Tibial artery (tissue), 4 donors: ENCODE measurements around the gene APP.

ENCODE experiments used
- DNase-seq, 2 donors: peaks; one replicate each; pipeline ENCODE4 v3.0.0-alpha.2; 2019
- H3K27ac ChIP-seq, 2 donors: fragments of 200-600 bp; sonication (generic) in 1 of 2; 1 replicate in 1 of 2; 2 replicates in 1 of 2; pipeline ENCODE4 v1.5.1; 2018 to 2019; ENCODE audit warnings: mild to moderate bottlenecking in 1 of 2
- H3K27me3 ChIP-seq, 2 donors: fragments of 200-600 bp; sonication (generic) in 1 of 2; one replicate each; pipeline versions ENCODE4 v1.5.1 to v1.6.0; 2016 to 2019
- H3K36me3 ChIP-seq, 3 donors: fragments of 200-600 bp; sonication (generic) in 2 of 3; one replicate each; pipeline ENCODE4 v1.5.1; 2016 to 2019; ENCODE audit warnings: mild to moderate bottlenecking in 2 of 3
- H3K4me1 ChIP-seq, 4 donors: fragments of 200-600 bp; sonication (generic) in 2 of 4; 1 replicate in 3 of 4; 2 replicates in 1 of 4; pipeline ENCODE4 v1.5.1; 2016 to 2019
- H3K4me3 ChIP-seq, 2 donors: fragments of 200-600 bp; sonication (generic) in 1 of 2; 1 replicate in 1 of 2; 2 replicates in 1 of 2; pipeline ENCODE4 v1.5.1; 2018 to 2019; ENCODE audit warnings: mild to moderate bottlenecking in 2 of 2
- H3K9me3 ChIP-seq, 3 donors: fragments of 200-600 bp; sonication (generic) in 1 of 3; one replicate each; pipeline ENCODE4 v1.5.1; 2016 to 2019
- intact Hi-C: fragments of 100-400 bp; cut with DNase I; formaldehyde crosslinking; loops from one replicate; pipeline ENCODE4 v1.15.0; 2023; ENCODE audit warnings: low total_unique reads
- TF ChIP-seq, protein P1 (sequence below), 2 experiments: fragments of 200-600 bp in 1 of 2; fragments of 450-650 bp in 1 of 2; IDR thresholded peaks; one replicate each; pipeline ENCODE4 v1.5.1; 2017 to 2019; ENCODE audit warnings: antibody characterized with exemption in 2 of 2, mild to moderate bottlenecking in 1 of 2, moderate library complexity in 1 of 2

APP gene

DNA sequence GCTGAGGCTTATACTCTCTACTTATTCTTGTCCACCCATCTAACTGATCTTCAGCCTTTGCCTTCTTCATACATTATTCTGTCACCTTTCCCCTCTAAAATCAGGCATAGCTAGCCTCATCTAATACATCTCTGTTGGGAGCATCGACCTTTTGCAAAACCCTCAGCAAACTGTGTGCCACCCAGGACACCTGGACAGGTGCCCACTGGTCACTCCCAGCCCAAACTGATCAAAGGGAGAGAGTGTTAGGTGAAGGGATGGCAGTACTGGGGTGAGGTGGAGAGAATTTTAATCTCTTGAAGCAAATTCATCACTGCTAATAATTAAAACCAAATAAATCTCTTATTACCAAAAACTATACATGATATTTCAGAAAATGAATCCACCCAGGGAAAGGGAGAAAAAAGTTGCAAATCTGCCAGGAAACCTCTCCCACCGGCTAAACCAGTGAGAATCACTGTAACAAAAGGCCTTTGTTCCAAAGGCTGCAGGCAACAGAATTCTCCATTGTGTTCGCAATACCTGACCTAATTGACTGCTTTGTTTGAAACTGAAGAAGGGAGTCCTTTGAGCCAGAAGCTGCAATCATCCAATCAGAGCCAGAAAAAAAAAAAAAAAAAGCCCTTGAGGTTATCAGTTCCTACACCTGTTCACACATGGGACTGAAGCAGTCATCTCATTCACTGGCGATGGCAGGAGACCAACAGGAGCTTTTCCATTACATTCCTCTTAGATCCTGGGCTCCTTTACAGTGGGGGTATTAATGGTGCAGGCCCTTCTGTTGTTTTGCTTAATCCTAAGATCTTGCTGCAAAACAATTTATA is 172.6 kb downstream of the APP start:
- intact Hi-C loops, result no loop called here
- peaks cover 0 to 6% (median 5%) of the 10 kb centered on the region in 3 donors for H3K36me3 ChIP-seq
- DNase-seq, result no peak
- no peak overlapping the region for H3K27ac ChIP-seq
- TF ChIP-seq, protein P1, sequence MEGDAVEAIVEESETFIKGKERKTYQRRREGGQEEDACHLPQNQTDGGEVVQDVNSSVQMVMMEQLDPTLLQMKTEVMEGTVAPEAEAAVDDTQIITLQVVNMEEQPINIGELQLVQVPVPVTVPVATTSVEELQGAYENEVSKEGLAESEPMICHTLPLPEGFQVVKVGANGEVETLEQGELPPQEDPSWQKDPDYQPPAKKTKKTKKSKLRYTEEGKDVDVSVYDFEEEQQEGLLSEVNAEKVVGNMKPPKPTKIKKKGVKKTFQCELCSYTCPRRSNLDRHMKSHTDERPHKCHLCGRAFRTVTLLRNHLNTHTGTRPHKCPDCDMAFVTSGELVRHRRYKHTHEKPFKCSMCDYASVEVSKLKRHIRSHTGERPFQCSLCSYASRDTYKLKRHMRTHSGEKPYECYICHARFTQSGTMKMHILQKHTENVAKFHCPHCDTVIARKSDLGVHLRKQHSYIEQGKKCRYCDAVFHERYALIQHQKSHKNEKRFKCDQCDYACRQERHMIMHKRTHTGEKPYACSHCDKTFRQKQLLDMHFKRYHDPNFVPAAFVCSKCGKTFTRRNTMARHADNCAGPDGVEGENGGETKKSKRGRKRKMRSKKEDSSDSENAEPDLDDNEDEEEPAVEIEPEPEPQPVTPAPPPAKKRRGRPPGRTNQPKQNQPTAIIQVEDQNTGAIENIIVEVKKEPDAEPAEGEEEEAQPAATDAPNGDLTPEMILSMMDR (IDR thresholded peaks at IDR 0.05), result no peak
- H3K9me3 ChIP-seq, result no peaks in the 10 kb centered on the region
- no peaks in the 10 kb centered on the region for H3K27me3 ChIP-seq
- H3K4me1 ChIP-seq, result peaks cover 0 to 18% (median 7%) of the 10 kb centered on the region in 4 donors
- H3K4me3 ChIP-seq, result no peak overlapping the region

DNA sequence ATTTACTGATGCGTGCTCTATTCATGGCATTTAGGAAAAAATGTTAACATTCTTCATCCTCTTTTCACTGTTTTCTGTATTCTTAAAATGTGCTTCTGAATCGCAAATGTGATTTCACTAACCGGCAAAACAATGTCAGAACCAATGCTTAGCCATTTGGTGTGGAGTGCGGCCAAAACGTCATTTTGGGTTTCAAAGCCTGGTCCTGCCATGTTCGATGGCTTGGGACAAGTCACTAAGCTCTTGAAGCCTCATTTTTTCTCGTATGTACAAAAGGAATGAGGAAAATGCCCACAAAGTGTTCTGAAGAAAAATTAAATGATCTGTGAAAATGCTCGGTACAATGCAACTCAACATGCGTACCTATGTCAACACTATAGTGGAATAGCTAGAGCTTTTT is 175.3 kb downstream of the APP start:
- intact Hi-C loops, result no loop called here
- Histone ChIP-seq H3K9me3 (no peaks in the 10 kb centered on the region), H3K4me3 (no peak overlapping the region), H3K36me3 (peaks cover 0 to 6% (median 5%) of the 10 kb centered on the region in 3 donors), H3K27ac (no peak overlapping the region), H3K27me3 (no peaks in the 10 kb centered on the region), H3K4me1 (peaks cover 0 to 18% (median 7%) of the 10 kb centered on the region in 4 donors)
- DNase-seq, result no peak
- TF ChIP-seq, protein P1 (IDR thresholded peaks at IDR 0.05), result no peak

DNA sequence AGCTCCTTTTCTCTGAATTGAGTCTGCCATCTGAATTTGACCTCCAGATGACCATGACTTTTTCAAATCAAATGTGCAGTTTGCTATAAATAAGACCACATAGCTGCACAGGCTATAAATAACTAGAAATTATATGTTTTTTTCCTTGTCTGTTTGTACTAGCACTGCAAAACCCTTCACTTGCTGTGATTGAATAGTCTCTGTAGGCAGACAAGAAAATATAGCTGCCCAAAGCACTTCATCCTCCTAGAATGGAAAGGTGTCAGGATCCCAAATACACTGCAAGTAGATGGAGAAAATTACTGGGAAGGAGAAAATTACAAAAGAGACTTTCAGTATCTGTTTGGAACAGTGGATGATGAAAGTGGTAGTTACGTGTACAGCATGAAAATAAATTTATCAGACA is 175.8 kb downstream of the APP start:
- H3K27me3 ChIP-seq, result no peaks in the 10 kb centered on the region
- no peak for DNase-seq
- H3K27ac ChIP-seq, result no peak overlapping the region
- peaks cover 0 to 4% (median 3%) of the 10 kb centered on the region in 3 donors for H3K36me3 ChIP-seq
- TF ChIP-seq, protein P1 (IDR thresholded peaks at IDR 0.05), result no peak
- peaks cover 0 to 18% (median 7%) of the 10 kb centered on the region in 4 donors for H3K4me1 ChIP-seq
- H3K4me3 ChIP-seq, result no peak overlapping the region
- no peaks in the 10 kb centered on the region for H3K9me3 ChIP-seq
- intact Hi-C loops, result no loop called here

DNA sequence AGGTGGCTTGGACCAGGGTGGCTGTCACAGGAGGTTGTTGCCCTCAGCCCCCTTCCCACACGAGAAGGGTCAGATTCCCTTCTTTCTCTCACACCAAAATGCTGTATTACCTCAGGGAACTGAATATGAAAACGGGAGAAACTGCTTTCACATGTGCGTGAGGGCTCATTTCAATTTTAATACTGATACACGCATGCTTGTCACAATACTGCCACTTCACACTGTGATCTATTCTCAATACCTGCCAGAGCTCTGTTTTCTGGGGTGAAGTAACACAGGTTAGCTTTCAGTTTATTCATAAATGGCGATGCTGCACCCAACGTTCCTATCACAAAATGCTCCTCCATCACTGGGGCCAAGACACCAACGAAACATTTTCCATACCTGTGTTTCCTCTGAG is 181.8 kb downstream of the APP start:
- peaks cover 0 to under 1% (median 0%) of the 10 kb centered on the region in 4 donors for H3K4me1 ChIP-seq
- no peaks in the 10 kb centered on the region for H3K9me3 ChIP-seq
- H3K27me3 ChIP-seq, result no peaks in the 10 kb centered on the region
- H3K27ac ChIP-seq, result no peak overlapping the region
- H3K36me3 ChIP-seq, result no peaks in the 10 kb centered on the region
- intact Hi-C loops, result no loop called here
- no peak for DNase-seq
- TF ChIP-seq, protein P1 (IDR thresholded peaks at IDR 0.05), result no peak
- H3K4me3 ChIP-seq, result no peak overlapping the region

DNA sequence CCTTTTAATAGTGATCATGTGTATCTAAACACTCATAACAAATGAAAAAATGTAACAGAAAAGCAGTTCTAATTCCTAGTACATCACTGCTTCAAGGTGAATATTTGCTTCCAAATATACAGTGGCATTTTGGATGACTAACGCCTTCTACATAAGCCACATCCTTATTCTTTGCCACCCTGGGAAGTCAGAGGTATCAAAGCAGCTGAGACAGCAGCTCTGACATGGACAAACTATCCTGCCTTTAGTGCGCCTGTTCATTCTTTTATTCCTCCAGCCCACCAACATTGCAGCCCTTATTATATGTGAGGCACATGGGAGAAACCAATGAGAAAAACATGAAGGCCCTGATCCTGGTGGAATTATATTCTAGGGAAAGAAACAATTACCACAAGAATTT is 183.0 kb downstream of the APP start:
- no peaks in the 10 kb centered on the region for H3K27me3 ChIP-seq
- H3K4me3 ChIP-seq, result no peak overlapping the region
- DNase-seq, result no peak
- no peak overlapping the region for H3K27ac ChIP-seq
- TF ChIP-seq, protein P1 (IDR thresholded peaks at IDR 0.05), result no peak
- H3K9me3 ChIP-seq, result no peaks in the 10 kb centered on the region
- no peaks in the 10 kb centered on the region for H3K4me1 ChIP-seq
- intact Hi-C loops, result no loop called here
- no peaks in the 10 kb centered on the region for H3K36me3 ChIP-seq
